GM19238 (cell line): ENCODE data around the gene LARP7.
"Not testable (repeated sequence)": the region's sequence is repeated elsewhere in the genome, so short reads cannot be mapped to it uniquely, and the experiment has no call there.

Source experiments
- DNase-seq: peaks from one replicate; pipeline ENCODE4 v3.0.0; 2011; ENCODE audit warnings: low spot score; ENCODE audit not compliant: insufficient read length

Gene LARP7

GRCh38 chr4:112649055-112649408 lies 12.1 kb downstream of the LARP7 start:
- no peak for DNase-seq

- no peak for DNase-seq
These were observed 13.4 kb downstream of the LARP7 start for GRCh38 chr4:112650332-112650731.

GRCh38 chr4:112651641-112652040 lies 14.7 kb downstream of the LARP7 start:
- no peak for DNase-seq

- DNase-seq, result no peak
These were observed 15.3 kb downstream of the LARP7 start for GRCh38 chr4:112652216-112652615.

- no peak for DNase-seq
These were observed 18.3 kb downstream of the LARP7 start for GRCh38 chr4:112655270-112655669.

GRCh38 chr4:112656115-112656514 lies 19.2 kb downstream of the LARP7 start:
- DNase-seq, result not testable (repeated sequence)

GRCh38 chr4:112664611-112665010 lies 27.7 kb downstream of the LARP7 start:
- DNase-seq, result no peak

GRCh38 chr4:112668131-112668530 lies 31.2 kb downstream of the LARP7 start:
- DNase-seq, result no peak

GRCh38 chr4:112673076-112673475 lies 36.1 kb downstream of the LARP7 start:
- DNase-seq, result no peak

- DNase-seq, result no peak
These were observed 36.7 kb downstream of the LARP7 start for GRCh38 chr4:112673686-112674085.

GRCh38 chr4:112674376-112674775 lies 37.4 kb downstream of the LARP7 start:
- DNase-seq, result no peak

- DNase-seq, result no peak
These were observed 40.7 kb downstream of the LARP7 start for GRCh38 chr4:112677519-112678091.

GRCh38 chr4:112680996-112681395 lies 44.1 kb downstream of the LARP7 start:
- no peak for DNase-seq

GRCh38 chr4:112693507-112693906 lies 56.6 kb downstream of the LARP7 start:
- no peak for DNase-seq

- DNase-seq, result no peak
These were observed 63.7 kb downstream of the LARP7 start for GRCh38 chr4:112700679-112701078.

GRCh38 chr4:112702892-112703291 lies 65.9 kb downstream of the LARP7 start:
- no peak for DNase-seq

GRCh38 chr4:112704322-112704721 lies 67.4 kb downstream of the LARP7 start:
- no peak for DNase-seq

GRCh38 chr4:112704991-112705845 lies 68.3 kb downstream of the LARP7 start:
- peak; percentile 15 for DNase-seq

GRCh38 chr4:112705891-112706839 lies 69.2 kb downstream of the LARP7 start:
- DNase-seq, result not testable (repeated sequence)

- DNase-seq, result no peak
These were observed 69.9 kb downstream of the LARP7 start for GRCh38 chr4:112706840-112707207.
